ENCODE data around the gene CCDC92B. TPM values are rescaled to one million over a fixed set of nuclear protein-coding genes. Genes with fewer than 3 reads are reported as not detected.
"Not testable (repeated sequence)": the region's sequence is repeated elsewhere in the genome, so short reads cannot be mapped to it uniquely, and the experiment has no call there.

The CCDC92B gene
- total RNA-seq, 1 donor from 2014 or later: 0.21 TPM

- DNase-seq: no peak
These were observed 45.8 kb downstream of the CCDC92B start for GRCh38 chr17:2703606-2704005.

- DNase-seq: no peak
These were observed 46.3 kb downstream of the CCDC92B start for GRCh38 chr17:2703181-2703580.

GRCh38 chr17:2701996-2702741 is 47.3 kb downstream of the CCDC92B start:
- DNase-seq: no peak

- no peak for DNase-seq
These were observed 48.1 kb downstream of the CCDC92B start for GRCh38 chr17:2701161-2701995.

GRCh38 chr17:2700491-2701141 is 48.8 kb downstream of the CCDC92B start:
- DNase-seq: no peak

- DNase-seq: no peak
These were observed 49.4 kb downstream of the CCDC92B start for GRCh38 chr17:2700030-2700490.

- DNase-seq: not testable (repeated sequence)
These were observed 50.1 kb downstream of the CCDC92B start for GRCh38 chr17:2699216-2699805.

- DNase-seq: no peak
These were observed 51.8 kb downstream of the CCDC92B start for GRCh38 chr17:2697611-2698162.

- no peak for DNase-seq
These were observed 53.3 kb downstream of the CCDC92B start for GRCh38 chr17:2695961-2696760.

GRCh38 chr17:2695243-2695960 is 54.0 kb downstream of the CCDC92B start:
- DNase-seq: no peak

- no peak for DNase-seq
These were observed 54.8 kb downstream of the CCDC92B start for GRCh38 chr17:2694381-2695242.

- no peak for DNase-seq
These were observed 55.7 kb downstream of the CCDC92B start for GRCh38 chr17:2693561-2694380.

- no peak for DNase-seq
These were observed 56.7 kb downstream of the CCDC92B start for GRCh38 chr17:2692781-2693135.

- DNase-seq: no peak
These were observed 57.3 kb downstream of the CCDC92B start for GRCh38 chr17:2691965-2692780.

- DNase-seq: no peak
These were observed 58.2 kb downstream of the CCDC92B start for GRCh38 chr17:2691069-2691871.

GRCh38 chr17:2690165-2691068 is 59.0 kb downstream of the CCDC92B start:
- no peak for DNase-seq

Data from tongue (tissue), 2 donors.